HCT116 (cell line): ENCODE measurements around the gene PRCP. TPM values are rescaled to one million over a fixed set of nuclear protein-coding genes. Genes with fewer than 3 reads are reported as not detected.

Experiments
- ATAC-seq: fragments of 200-7000 bp; cut with Tn5 transposase; 2 replicates; pipeline ENCODE4 v1.9.1; 2020; ENCODE audit warnings: mild to moderate bottlenecking, moderate library complexity
- BruUV-seq: library from RNA; stranded (reverse); fragments of 400-500 nt; replicated peaks from 2 replicates; lab custom pipeline; 2021; lab: Mats Ljungman, UMichigan
- CTCF ChIA-PET: fragments of 300-600 bp; sonication (Branson Sonifier 250); formaldehyde crosslinking; loops from one replicate; lab custom pipeline; 2021; ENCODE audit warnings: antibody characterized with exemption; lab: Charles Lee
- POLR2A ChIA-PET: fragments of 300-600, 350-600 bp; sonication (Branson Sonifier 250); formaldehyde crosslinking; loops from one replicate; lab custom pipeline; 2021; ENCODE audit warnings: antibody characterized with exemption; lab: Charles Lee
- RAD21 ChIA-PET, 2 experiments: fragments of 300-600 bp; sonication (Branson Sonifier 250); formaldehyde crosslinking; loops; one replicate each; lab custom pipeline; 2023; ENCODE audit warnings: low total read pairs in 2 of 2; ENCODE audit not compliant: uncharacterized antibody in 2 of 2, unreplicated experiment in 2 of 2, low non-redundant PET in 1 of 2; lab: Charles Lee
- DNase-seq: peaks from one replicate; pipeline ENCODE4 v3.0.0-alpha.2; 2010; ENCODE audit warnings: low read depth, low spot score
- H2AFZ ChIP-seq: fragments of 200-600 bp; shearing (Covaris generic), sonication (generic); 2 replicates; pipeline ENCODE4 v1.6.1; 2017; ENCODE audit warnings: low read depth, mixed run types, mixed read lengths, antibody characterized with exemption, low read length; ENCODE audit not compliant: poor library complexity, severe bottlenecking
- H3K27ac ChIP-seq: 2 replicates; pipeline ENCODE4 v1.5.1; 2012; ENCODE audit warnings: low read depth, low read length
- H3K27me3 ChIP-seq: fragments of 200-600 bp; sonication (generic); 2 replicates; pipeline ENCODE4 v1.6.1; 2016; ENCODE audit warnings: mixed run types, low read length, mixed read lengths; ENCODE audit not compliant: insufficient read depth
- H3K36me3 ChIP-seq, 2 experiments: fragments of 200-500 bp in 1 of 2; fragments of 200-600 bp in 1 of 2; sonication (Bioruptor generic) in 1 of 2; sonication (generic) in 1 of 2; 2 replicates each; pipeline versions ENCODE4 v1.5.1 to v1.6.1; 2014 to 2016; ENCODE audit warnings: low read length in 2 of 2, inconsistent platforms in 1 of 2, mixed read lengths in 1 of 2, mixed run types in 1 of 2; ENCODE audit not compliant: insufficient read depth in 2 of 2, control insufficient read depth in 1 of 2
- H3K4me1 ChIP-seq, 2 experiments: fragments of 200-600 bp in 1 of 2; sonication (generic) in 1 of 2; 2 replicates each; pipeline versions ENCODE4 v1.5.1 to v1.6.1; 2012 to 2017; ENCODE audit warnings: low read length in 2 of 2, inconsistent platforms in 1 of 2, mild to moderate bottlenecking in 1 of 2, mixed read lengths in 1 of 2, mixed run types in 1 of 2, moderate library complexity in 1 of 2; ENCODE audit not compliant: insufficient read depth in 2 of 2, control insufficient read depth in 1 of 2
- H3K4me2 ChIP-seq: fragments of 200-600 bp; sonication (generic); 2 replicates; pipeline ENCODE4 v1.6.1; 2017; ENCODE audit warnings: mixed run types, low read length, mixed read lengths
- H3K4me3 ChIP-seq, 2 experiments: fragments of 200-600 bp in 1 of 2; sonication (generic) in 1 of 2; replicated peaks in 1 of 2; 2 replicates each; pipeline ENCODE4 v1.5.1; 2011 to 2016; ENCODE audit warnings: low read length in 2 of 2, control low read depth in 1 of 2, low read depth in 1 of 2, mild to moderate bottlenecking in 1 of 2, mixed read lengths in 1 of 2, mixed run types in 1 of 2
- H3K79me2 ChIP-seq: fragments of 200-600 bp; sonication (generic); 2 replicates; pipeline ENCODE4 v1.6.1; 2017; ENCODE audit warnings: mild to moderate bottlenecking, mixed run types, low read length, moderate library complexity, mixed read lengths; ENCODE audit not compliant: insufficient read depth
- H3K9ac ChIP-seq: fragments of 200-600 bp; sonication (generic); 2 replicates; pipeline ENCODE4 v1.6.1; 2016; ENCODE audit warnings: low read length, mixed read lengths
- H3K9me2 ChIP-seq: fragments of 200-600 bp; sonication (generic), shearing (Covaris generic); 2 replicates; pipeline ENCODE4 v1.6.1; 2017; ENCODE audit warnings: mixed run types, mild to moderate bottlenecking, moderate library complexity; ENCODE audit not compliant: insufficient read depth
- H3K9me3 ChIP-seq, 2 experiments: fragments of 200-500 bp in 1 of 2; fragments of 200-600 bp in 1 of 2; sonication (Bioruptor generic) in 1 of 2; sonication (generic) in 1 of 2; 2 replicates each; pipeline ENCODE4 v1.6.1; 2014 to 2017; ENCODE audit warnings: low read length in 2 of 2, mixed read lengths in 2 of 2, inconsistent platforms in 1 of 2, low read depth in 1 of 2, mild to moderate bottlenecking in 1 of 2, mixed run types in 1 of 2, moderate library complexity in 1 of 2; ENCODE audit not compliant: control insufficient read depth in 1 of 2, insufficient read depth in 1 of 2
- H4K20me1 ChIP-seq: fragments of 200-600 bp; sonication (generic), shearing (Covaris generic); 2 replicates; pipeline ENCODE4 v1.6.1; 2017; ENCODE audit warnings: mixed run types, mild to moderate bottlenecking, moderate library complexity; ENCODE audit not compliant: insufficient read depth
- CTCF ChIP-seq, 3 experiments: fragments of 200-600 bp in 1 of 3; sonication (generic) in 1 of 3; IDR thresholded peaks in 2 of 3; conservative IDR thresholded peaks in 1 of 3; 2 replicates each; pipeline ENCODE4 v1.5.1; 2012 to 2017; ENCODE audit warnings: low read depth in 2 of 3, low read length in 2 of 3, antibody characterized with exemption in 1 of 3, borderline replicate concordance in 1 of 3, control low read depth in 1 of 3, mild to moderate bottlenecking in 1 of 3, mixed read lengths in 1 of 3, mixed run types in 1 of 3, moderate library complexity in 1 of 3; ENCODE audit not compliant: insufficient read depth in 1 of 3
- EZH2 ChIP-seq: fragments of 200-600 bp; sonication (generic); IDR thresholded peaks from 2 replicates; pipeline ENCODE4 v1.6.1; 2017; ENCODE audit warnings: antibody characterized with exemption, mixed run types
- EZH2phosphoT487 ChIP-seq: fragments of 200-600 bp; IDR thresholded peaks from 2 replicates; pipeline ENCODE4 v1.6.1; 2018; ENCODE audit warnings: antibody characterized with exemption, borderline replicate concordance
- FOSL1 ChIP-seq: IDR thresholded peaks from 2 replicates; pipeline ENCODE4 v1.6.1; 2012; ENCODE audit warnings: low read depth
- JUND ChIP-seq: IDR thresholded peaks from 2 replicates; pipeline ENCODE4 v1.6.1; 2012
- POLR2AphosphoS5 ChIP-seq: IDR thresholded peaks from 2 replicates; pipeline ENCODE4 v1.6.1; 2011; ENCODE audit warnings: mild to moderate bottlenecking, low read depth, low read length, moderate library complexity
- SIN3A ChIP-seq: IDR thresholded peaks from 2 replicates; pipeline ENCODE4 v1.6.1; 2012; ENCODE audit warnings: low read depth
- TCF7L2 ChIP-seq: IDR thresholded peaks from 2 replicates; pipeline ENCODE4 v1.7.0; 2011; ENCODE audit warnings: borderline replicate concordance, inconsistent platforms; ENCODE audit not compliant: insufficient read depth, insufficient read length; ENCODE audit errors: extremely low read depth
- YY1 ChIP-seq: IDR thresholded peaks from 2 replicates; pipeline ENCODE4 v1.6.1; 2011; ENCODE audit warnings: low read length, low read depth, moderate library complexity, mild to moderate bottlenecking; ENCODE audit not compliant: insufficient replicate concordance; ENCODE audit errors: extremely low read depth
- intact Hi-C: fragments of 100-400 bp; cut with micrococcal nuclease; formaldehyde crosslinking; loops from 2 replicates; pipeline ENCODE4 v1.10.0; 2022
- total RNA-seq: library from RNA; stranded (reverse); gene quantifications from one replicate; pipeline ENCODE4 v1.2.1, GENCODE V29; 2021; ENCODE audit not compliant: unreplicated experiment
- TF ChIP-seq, protein P1 (sequence below): IDR thresholded peaks from 2 replicates; pipeline ENCODE4 v1.6.1; 2012

Gene PRCP
- total RNA-seq, 1 experiment from 2014 or later = 50.0 TPM

DNA sequence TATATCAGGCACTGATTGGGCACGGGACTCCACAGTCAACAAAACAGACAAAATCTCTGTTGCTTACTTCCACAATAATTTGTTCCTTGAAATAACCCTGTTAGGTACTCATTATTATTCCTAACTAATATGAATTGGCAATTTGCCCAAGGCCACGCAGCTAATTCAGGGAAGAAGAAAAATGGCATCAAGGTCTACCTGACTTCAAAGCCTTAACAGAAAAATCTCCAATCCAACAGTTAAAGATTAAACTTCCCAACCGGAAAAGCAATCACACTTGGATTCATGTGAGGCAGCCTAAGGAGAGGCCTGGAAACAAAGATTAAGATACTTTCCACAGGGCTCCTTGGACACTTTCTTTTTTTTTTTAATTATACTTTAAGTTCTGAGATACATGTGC lies 68.9 kb downstream of the PRCP start:
- Histone ChIP-seq H3K79me2 (no peaks in the 10 kb centered on the region), H3K4me3 (no peak overlapping the region), H3K4me1 (no peaks in the 10 kb centered on the region), H3K9ac (no peak overlapping the region), H3K4me2 (no peak overlapping the region), H3K9me3 (no peaks in the 10 kb centered on the region), H3K9me2 (no peaks in the 10 kb centered on the region), H2AFZ (no peak overlapping the region), H3K27ac (no peak overlapping the region), H3K36me3 (no peaks in the 10 kb centered on the region), H3K27me3 (no peaks in the 10 kb centered on the region), H4K20me1 (no peaks in the 10 kb centered on the region)
- CTCF ChIA-PET = no interaction called here
- intact Hi-C loops = no loop called here
- no peak for TF ChIP-seq FOSL1
- TF ChIP-seq EZH2 = no peak
- TF ChIP-seq, protein P1, sequence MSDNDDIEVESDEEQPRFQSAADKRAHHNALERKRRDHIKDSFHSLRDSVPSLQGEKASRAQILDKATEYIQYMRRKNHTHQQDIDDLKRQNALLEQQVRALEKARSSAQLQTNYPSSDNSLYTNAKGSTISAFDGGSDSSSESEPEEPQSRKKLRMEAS = no peak
- no peak for TF ChIP-seq CTCF (IDR thresholded peaks at IDR 0.05 in 2 of 3, conservative IDR thresholded peaks at IDR 0.05 in 1 of 3; ENCODE audit: borderline replicate concordance in 1 of 3, insufficient read depth in 1 of 3, low read depth in 2 of 3, low read length in 2 of 3)
- POLR2A ChIA-PET = no interaction called here
- DNase-seq (no peak), ATAC-seq (no peak)
- RAD21 ChIA-PET = no interaction called here
- no TSS peak for BruUV-seq

- TF ChIP-seq SIN3A (no peak), FOSL1 (no peak), POLR2AphosphoS5 (no peak), TCF7L2 (no peak), YY1 (no peak), EZH2 (no peak), EZH2phosphoT487 (no peak), JUND (no peak)
- H4K20me1 ChIP-seq = no peaks in the 10 kb centered on the region
Observed at GRCh38 chr11:82830746-82831145, 69.5 kb downstream of the PRCP start.

More at GRCh38 chr11:82830746-82831145, 69.5 kb downstream of the PRCP start:
- H3K27me3 ChIP-seq = no peaks in the 10 kb centered on the region
- H3K9me3 ChIP-seq = no peaks in the 10 kb centered on the region
- H3K9ac ChIP-seq = no peak overlapping the region
- H2AFZ ChIP-seq = no peak overlapping the region
- H3K4me2 ChIP-seq = no peak overlapping the region
- ATAC-seq = no peak
- no peaks in the 10 kb centered on the region for H3K9me2 ChIP-seq
- no peak for DNase-seq
- H3K27ac ChIP-seq = no peak overlapping the region
- no TSS peak for BruUV-seq
- ChIA-PET RAD21 (no interaction called here), CTCF (no interaction called here), POLR2A (no interaction called here)
- no peak overlapping the region for H3K4me3 ChIP-seq
- H3K79me2 ChIP-seq = no peaks in the 10 kb centered on the region
- no peaks in the 10 kb centered on the region for H3K36me3 ChIP-seq
- H3K4me1 ChIP-seq = no peaks in the 10 kb centered on the region
- intact Hi-C loops = no loop called here
